Hepatocyte (in vitro differentiated cells): ENCODE data around the gene RBM39.

Experiments
- EZH2 ChIP-seq: fragments of 200-600 bp; sonication (generic); IDR thresholded peaks from 2 replicates; pipeline ENCODE4 v1.6.1; 2016; ENCODE audit warnings: antibody characterized with exemption, mild to moderate bottlenecking, borderline replicate concordance
- EZH2phosphoT487 ChIP-seq: fragments of 200-600 bp; sonication (generic); IDR thresholded peaks from one replicate; pipeline ENCODE4 v1.6.1; 2018; ENCODE audit warnings: antibody characterized with exemption, mild to moderate bottlenecking, low read depth, moderate library complexity; ENCODE audit not compliant: unreplicated experiment, severe bottlenecking

DNA sequence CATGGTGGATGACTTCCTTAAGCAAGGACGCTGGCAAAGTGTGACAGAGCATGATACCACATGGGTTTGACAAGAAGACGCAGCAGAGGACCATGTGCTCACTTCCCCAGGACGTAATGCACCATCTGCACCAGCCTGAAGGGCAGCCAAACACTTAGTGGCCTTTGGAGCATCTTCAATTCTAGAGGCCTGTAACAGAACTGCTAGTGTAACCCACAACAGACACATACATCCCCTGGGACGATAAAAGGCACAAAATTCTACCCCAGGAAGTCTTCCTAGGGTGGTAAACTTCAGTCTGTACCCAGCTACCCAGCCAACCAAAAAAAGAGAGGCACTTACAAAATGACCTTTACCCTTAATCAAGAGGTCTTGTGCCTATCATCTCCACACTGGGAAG lies 68.2 kb downstream of the RBM39 start:
- TF ChIP-seq EZH2 (no peak), EZH2phosphoT487 (no peak)
